Muscle of leg (tissue), 11 donors: Measurements from ENCODE around the gene ENO3. TPM values are rescaled to one million over a fixed set of nuclear protein-coding genes. Genes with fewer than 3 reads are reported as not detected.

Experiments used
- DNase-seq: peaks from one replicate; pipeline ENCODE4 v3.0.0; 2013
- H3K27ac ChIP-seq: one replicate; pipeline ENCODE4 v1.5.1; 2013; ENCODE audit warnings: mild to moderate bottlenecking, low read length, control low read depth
- H3K27me3 ChIP-seq: one replicate; pipeline ENCODE4 v1.6.1; 2013; ENCODE audit warnings: low read length; ENCODE audit not compliant: control insufficient read depth, insufficient read depth
- H3K36me3 ChIP-seq: one replicate; pipeline ENCODE4 v1.6.1; 2013; ENCODE audit warnings: low read length; ENCODE audit not compliant: control insufficient read depth, insufficient read depth
- H3K4me1 ChIP-seq: one replicate; pipeline ENCODE4 v1.6.1; 2013; ENCODE audit warnings: low read length; ENCODE audit not compliant: control insufficient read depth, insufficient read depth
- H3K4me3 ChIP-seq: one replicate; pipeline ENCODE4 v1.5.1; 2013; ENCODE audit warnings: low read length, control low read depth
- H3K9me3 ChIP-seq: replicated peaks from 2 replicates; pipeline ENCODE4 v1.6.1; 2013; ENCODE audit warnings: low read depth, low read length; ENCODE audit not compliant: control insufficient read depth
- WGBS: methylation state at CpG from one replicate; pipeline ENCODE4 v1.1.5; 2013; ENCODE audit warnings: missing lambda C conversion rate; ENCODE audit not compliant: insufficient coverage; 5-methylcytosine and 5-hydroxymethylcytosine counted together
- polyA plus RNA-seq, 8 donors: library from polyadenylated mRNA; unstranded; fragments of 120-200 nt; gene quantifications; one replicate each; pipeline versions ENCODE4 v1.2.1 to v1.2.3, GENCODE V29; 2013; ENCODE audit warnings: inconsistent platforms in 1 of 8, low replicate concordance in 1 of 8; ENCODE audit not compliant: insufficient read length in 8 of 8, insufficient read depth in 1 of 8
- total RNA-seq: library from RNA; stranded (reverse); fragments of 120-200 nt; gene quantifications from one replicate; pipeline ENCODE4 v1.2.4, GENCODE V29; 2013

ENO3 gene
- total and polyA plus RNA-seq, 9 donors = 815 to 2,459 (median 1,704) TPM

DNA sequence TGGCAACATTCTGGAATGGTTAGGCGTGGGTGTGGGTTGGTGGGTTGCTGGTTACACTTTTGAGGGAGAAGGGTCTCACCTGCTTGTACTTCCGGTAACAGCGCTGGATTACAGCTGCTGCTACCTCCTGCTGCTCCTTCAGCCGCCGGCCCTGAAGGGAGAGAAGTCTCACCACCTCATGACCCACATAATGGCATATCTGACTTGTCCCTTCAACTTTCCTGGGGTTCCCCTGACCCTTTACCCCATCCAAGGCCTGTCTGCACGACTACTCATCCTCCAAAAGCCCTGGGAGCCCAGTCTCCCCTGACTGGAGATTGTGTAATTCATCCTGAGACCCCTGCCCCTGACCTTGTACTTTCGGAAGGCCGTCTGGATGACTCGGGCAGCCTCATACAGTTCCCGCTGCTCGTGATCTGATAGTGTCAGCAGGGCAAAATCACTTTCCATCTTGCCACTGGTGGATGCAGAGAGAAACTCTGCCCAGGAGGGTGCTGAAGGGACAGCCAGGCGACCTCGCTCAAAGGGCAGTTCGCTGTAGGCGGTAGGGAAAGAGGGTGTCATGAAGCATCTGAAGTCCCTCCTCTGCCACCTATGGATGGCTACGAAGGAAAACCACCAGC, 18.7 kb downstream of the ENO3 start:
- Histone ChIP-seq H3K27me3 (no peaks in the 10 kb centered on the region), H3K9me3 (no peaks in the 10 kb centered on the region), H3K27ac (peak overlapping the region; percentile 100), H3K36me3 (peaks cover 60% of the 10 kb centered on the region), H3K4me3 (peak overlapping the region; percentile 88), H3K4me1 (peaks cover 57% of the 10 kb centered on the region)
- DNase-seq = no peak
- 68% methylated on average over 12 of the region's 16 CpGs for WGBS

DNA sequence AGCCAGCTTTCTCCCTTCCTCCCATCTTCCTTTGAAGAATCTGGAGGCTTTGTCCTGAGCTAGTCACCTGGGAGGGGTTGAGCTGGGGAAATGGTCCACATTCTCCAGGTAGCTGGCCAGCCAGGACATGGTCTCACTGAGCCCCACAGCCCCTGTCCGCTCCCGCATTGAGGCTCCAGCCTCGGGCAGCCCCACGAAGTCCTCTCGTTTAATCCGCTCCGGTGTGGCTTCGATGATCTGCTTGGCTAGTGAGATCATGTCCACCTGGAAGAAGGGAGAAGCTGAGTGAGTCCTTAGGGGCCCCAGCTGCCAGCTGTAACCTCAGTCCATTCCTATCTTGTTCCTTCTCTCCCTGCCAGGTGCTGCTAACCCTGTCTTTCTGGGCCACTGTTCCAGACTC, 19.4 kb downstream of the ENO3 start:
- no peaks in the 10 kb centered on the region for H3K9me3 ChIP-seq
- peaks cover 59% of the 10 kb centered on the region for H3K4me1 ChIP-seq
- WGBS = 85% methylated on average over 4 of the region's 8 CpGs
- no peaks in the 10 kb centered on the region for H3K27me3 ChIP-seq
- H3K4me3 ChIP-seq = no peak overlapping the region
- peak; percentile 46 for DNase-seq
- H3K36me3 ChIP-seq = peaks cover 64% of the 10 kb centered on the region
- no peak overlapping the region for H3K27ac ChIP-seq

DNA sequence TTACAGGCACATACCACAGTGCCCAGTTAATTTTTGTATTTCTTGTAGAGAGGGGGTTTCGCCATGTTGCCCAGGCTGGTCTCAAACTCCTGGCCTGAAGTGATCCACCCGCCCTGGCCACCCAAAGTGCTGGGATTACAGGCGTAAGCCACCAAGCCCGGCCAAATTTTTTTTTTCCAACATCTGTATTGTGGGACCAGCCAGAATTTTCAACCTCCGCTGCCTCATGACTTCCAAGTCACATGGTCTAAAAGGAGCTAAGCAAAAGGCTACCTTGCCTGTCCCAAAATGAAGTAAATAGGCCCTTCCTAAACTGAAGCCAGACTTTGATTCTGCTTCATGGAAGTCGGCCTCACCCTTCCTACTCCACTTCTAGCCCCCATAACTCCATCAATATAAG, 20.9 kb downstream of the ENO3 start:
- peaks cover 48% of the 10 kb centered on the region for H3K4me1 ChIP-seq
- no peaks in the 10 kb centered on the region for H3K9me3 ChIP-seq
- DNase-seq = peak; percentile 66
- H3K27ac ChIP-seq = no peak overlapping the region
- no peak overlapping the region for H3K4me3 ChIP-seq
- 58% methylated on average over 4 of the region's 6 CpGs for WGBS
- H3K27me3 ChIP-seq = no peaks in the 10 kb centered on the region
- H3K36me3 ChIP-seq = peaks cover 70% of the 10 kb centered on the region

DNA sequence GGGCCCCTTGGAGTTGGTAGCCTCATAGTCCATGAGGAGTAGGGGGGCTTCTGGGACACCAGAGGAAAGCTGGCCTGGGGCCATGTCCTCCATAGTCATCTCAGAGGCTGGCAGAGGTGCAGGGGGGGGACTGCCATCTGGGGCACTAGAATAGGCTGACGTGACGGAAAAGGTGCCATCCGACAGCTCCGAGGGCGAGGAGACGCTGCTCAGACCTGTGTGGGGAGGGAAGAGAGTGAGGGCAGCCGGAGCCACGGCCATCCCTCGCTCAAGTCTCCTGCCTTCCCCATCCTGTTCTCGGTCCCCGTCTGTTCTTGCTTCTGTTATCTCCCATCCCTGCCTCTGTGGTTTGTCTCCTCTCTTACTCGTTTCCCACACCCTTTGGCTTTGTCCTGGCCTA, 21.4 kb downstream of the ENO3 start:
- H3K27ac ChIP-seq = no peak overlapping the region
- no peak overlapping the region for H3K4me3 ChIP-seq
- WGBS = 100% methylated on average over 6 of the region's 12 CpGs

DNA sequence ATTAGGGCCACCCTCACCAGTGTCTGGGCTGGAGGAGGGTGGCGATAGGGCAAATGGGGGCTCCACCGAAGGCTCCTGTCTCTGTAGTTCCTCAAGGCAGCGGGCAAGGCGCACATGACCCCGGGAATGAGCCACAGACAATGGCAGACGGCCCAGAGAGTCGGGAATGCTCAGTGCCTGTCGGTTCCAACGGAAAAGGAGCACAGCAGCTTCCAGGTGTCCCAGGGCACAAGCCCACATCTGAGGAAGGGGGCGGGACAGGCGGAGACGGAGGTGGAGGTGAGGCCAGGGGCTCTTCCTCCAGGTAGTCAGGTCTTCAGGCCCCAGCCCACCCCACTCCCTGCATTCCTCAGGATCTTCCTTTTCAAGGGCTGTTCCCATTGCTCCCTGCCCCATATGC, 21.8 kb downstream of the ENO3 start:
- H3K36me3 ChIP-seq = peaks cover 79% of the 10 kb centered on the region
- peaks cover 48% of the 10 kb centered on the region for H3K4me1 ChIP-seq
- WGBS = 72% methylated on average over 12 of the region's 12 CpGs
- H3K27ac ChIP-seq = no peak overlapping the region
- H3K27me3 ChIP-seq = no peaks in the 10 kb centered on the region
- no peak overlapping the region for H3K4me3 ChIP-seq
- H3K9me3 ChIP-seq = no peaks in the 10 kb centered on the region
- no peak for DNase-seq

More for the DNA sequence above, 21.4 kb downstream of the ENO3 start:
- Histone ChIP-seq H3K9me3 (no peaks in the 10 kb centered on the region), H3K27me3 (no peaks in the 10 kb centered on the region), H3K4me1 (peaks cover 48% of the 10 kb centered on the region), H3K36me3 (peaks cover 75% of the 10 kb centered on the region)
- no peak for DNase-seq

DNA sequence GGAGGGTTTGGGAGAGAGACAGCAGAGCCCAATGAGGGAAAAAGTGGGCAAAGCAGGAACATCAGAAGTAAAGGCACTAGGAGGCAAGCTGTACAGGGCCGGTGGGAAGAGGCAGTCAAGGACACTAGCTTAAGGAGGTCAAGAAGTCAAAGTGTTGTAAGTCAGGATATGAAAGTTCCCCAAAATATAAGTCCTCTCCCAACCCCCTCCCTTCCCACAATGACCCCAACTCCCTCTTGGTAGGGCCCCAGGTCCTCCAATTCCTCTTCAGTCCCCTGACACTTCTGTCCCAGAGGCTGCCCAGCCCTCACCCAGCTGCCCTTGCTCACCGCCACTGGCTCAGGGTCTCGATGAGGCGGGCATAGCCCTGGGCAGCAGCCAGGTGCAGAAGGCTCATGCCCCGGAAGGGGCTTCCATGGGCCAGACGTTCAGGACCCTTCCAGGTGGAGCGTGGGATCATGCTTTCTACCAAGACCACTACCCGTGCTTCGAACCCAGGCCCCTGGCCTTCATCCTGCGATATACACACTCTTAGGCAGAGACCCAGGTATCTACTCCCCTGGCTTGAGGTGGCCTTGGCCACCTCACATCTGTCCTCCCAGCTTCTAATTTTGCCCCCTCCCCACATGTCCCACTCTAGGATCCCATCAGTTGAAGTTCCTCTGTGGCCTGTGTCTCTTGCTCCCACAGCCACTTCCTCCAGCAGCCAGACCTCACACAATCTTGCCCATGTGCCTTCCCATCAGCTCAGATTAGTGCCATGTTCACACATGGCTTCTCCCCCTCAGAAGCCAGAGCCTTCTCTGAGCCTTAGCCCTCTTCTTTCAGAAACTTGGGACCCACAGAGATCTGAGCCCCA, 22.6 kb downstream of the ENO3 start:
- Histone ChIP-seq H3K9me3 (no peaks in the 10 kb centered on the region), H3K4me3 (no peak overlapping the region), H3K36me3 (peaks cover 86% of the 10 kb centered on the region), H3K4me1 (peaks cover 42% of the 10 kb centered on the region), H3K27me3 (no peaks in the 10 kb centered on the region), H3K27ac (no peak overlapping the region)
- WGBS = 89% methylated on average over 7 of the region's 10 CpGs
- no peak for DNase-seq

DNA sequence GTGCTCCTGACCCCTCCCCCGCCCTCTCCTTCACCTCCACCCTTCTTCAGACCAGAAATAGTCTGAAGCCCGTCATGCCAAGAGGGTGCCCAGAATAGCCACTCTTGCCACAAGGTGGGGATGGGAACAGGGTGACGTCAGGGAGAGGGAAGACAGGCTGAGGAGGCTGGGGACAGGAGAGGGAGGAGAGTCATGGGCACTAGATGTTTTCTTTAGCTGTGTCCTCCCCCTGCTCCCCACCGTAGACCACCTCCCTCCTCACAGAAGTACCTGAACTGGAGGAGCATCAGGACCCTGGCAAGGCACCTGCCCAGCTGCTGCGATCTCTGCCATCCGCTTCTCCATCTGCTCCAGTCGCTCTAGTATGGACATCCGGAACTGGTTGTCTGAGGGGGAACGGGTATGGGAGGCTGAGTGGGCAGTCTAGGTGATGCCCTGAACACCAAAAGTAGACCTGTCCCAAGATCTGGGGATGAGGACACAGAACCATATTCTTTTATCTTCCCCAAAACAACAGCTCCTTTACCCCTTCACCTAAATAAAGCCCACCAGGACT, 23.3 kb downstream of the ENO3 start:
- Histone ChIP-seq H3K4me1 (peaks cover 35% of the 10 kb centered on the region), H3K27ac (no peak overlapping the region), H3K4me3 (no peak overlapping the region), H3K36me3 (peaks cover 87% of the 10 kb centered on the region), H3K27me3 (no peaks in the 10 kb centered on the region), H3K9me3 (no peaks in the 10 kb centered on the region)
- WGBS = no CpG with 5 or more reads among the region's 9 CpGs
- no peak for DNase-seq

DNA sequence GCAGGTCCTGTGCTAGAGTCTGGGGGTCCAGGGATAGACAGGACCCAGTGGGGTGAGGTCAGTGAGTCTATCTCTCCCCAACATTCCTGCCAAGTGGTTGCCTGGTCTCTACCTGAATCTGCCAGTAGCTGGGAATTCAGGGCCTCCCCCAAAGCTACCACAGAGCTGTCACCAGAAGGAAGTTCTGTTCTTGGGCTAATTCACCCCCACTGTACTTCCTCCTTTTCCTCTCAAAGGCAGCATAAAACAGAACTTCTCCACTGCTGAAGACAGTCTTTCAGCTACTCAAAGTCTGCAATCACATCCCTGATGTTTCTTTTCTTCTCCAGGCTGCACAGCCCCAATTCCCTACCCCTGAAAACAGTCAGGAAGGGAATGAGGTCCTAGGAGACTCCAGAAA, 27.8 kb downstream of the ENO3 start:
- H3K27ac ChIP-seq = no peak overlapping the region
- peaks cover 75% of the 10 kb centered on the region for H3K36me3 ChIP-seq
- no peak for DNase-seq
- no peaks in the 10 kb centered on the region for H3K9me3 ChIP-seq
- H3K27me3 ChIP-seq = no peaks in the 10 kb centered on the region
- H3K4me3 ChIP-seq = no peak overlapping the region
- H3K4me1 ChIP-seq = peaks cover 12% of the 10 kb centered on the region

DNA sequence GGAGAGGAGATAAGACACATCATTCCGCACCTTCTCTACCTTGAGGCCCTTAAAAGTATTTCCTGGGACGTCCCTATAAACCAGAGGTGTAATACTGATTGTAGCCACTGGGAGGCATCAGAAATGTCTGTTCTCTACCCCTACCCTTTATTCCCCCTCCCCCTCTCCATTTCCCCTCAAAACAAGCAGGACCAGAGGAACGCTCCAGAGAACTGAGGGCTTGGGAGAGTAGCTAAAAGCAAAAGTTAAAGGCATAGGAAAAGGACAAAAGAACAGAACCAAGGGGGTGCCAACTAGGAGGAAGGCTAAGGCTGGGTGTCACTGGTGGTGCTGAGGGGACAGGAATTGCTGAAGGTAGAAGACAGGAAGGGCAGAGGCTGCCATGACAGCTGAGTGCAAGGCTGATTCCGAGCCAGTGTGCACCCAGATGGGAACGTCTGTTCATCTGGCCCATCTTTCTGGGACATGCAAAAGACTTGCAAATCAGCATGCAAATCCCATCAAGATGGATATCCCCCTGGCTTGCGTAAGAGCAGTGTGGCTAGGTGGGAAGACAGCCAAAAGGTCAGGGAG, 29.8 kb downstream of the ENO3 start:
- peaks cover 3% of the 10 kb centered on the region for H3K4me1 ChIP-seq
- no peaks in the 10 kb centered on the region for H3K9me3 ChIP-seq
- 29% methylated on average over 2 of the region's 6 CpGs for WGBS
- H3K36me3 ChIP-seq = peaks cover 60% of the 10 kb centered on the region
- H3K27me3 ChIP-seq = no peaks in the 10 kb centered on the region
- H3K27ac ChIP-seq = no peak overlapping the region
- peak; percentile 77 for DNase-seq
- H3K4me3 ChIP-seq = no peak overlapping the region

DNA sequence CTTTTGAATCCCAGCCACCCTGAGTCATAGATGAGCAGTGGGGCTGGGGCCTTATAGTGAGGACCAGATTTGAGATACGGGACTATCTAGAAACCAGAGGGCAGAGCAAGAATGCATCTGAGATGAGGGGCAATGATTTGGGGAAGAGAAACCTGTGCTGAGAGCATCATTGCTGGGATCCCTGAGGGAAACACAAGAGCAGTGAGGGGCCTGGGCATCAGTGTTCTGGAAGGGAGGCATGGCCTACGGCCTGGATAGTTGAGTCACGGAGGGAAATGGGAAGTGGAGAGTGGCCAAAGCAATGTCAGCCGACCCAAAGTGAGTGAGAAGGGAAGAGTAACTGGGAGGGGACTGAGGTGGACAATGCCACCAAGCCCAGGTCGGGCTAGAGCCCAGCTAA, 31.4 kb downstream of the ENO3 start:
- 70% methylated on average over 5 of the region's 5 CpGs for WGBS
- H3K4me1 ChIP-seq = peaks cover 13% of the 10 kb centered on the region
- no peak overlapping the region for H3K27ac ChIP-seq
- H3K27me3 ChIP-seq = no peaks in the 10 kb centered on the region
- peaks cover 48% of the 10 kb centered on the region for H3K36me3 ChIP-seq
- no peak overlapping the region for H3K4me3 ChIP-seq
- DNase-seq = no peak
- H3K9me3 ChIP-seq = no peaks in the 10 kb centered on the region
